ENCODE measurements around the gene TTC34. TPM values are rescaled to one million over a fixed set of nuclear protein-coding genes. Genes with fewer than 3 reads are reported as not detected.
"Not testable (repeated sequence)": the region's sequence is repeated elsewhere in the genome, so short reads cannot be mapped to it uniquely, and the experiment has no call there.

The TTC34 gene
- polyA plus RNA-seq, 1 of the 3 experiments (the other 2 are of a cell fraction), result 0.16 TPM

DNA sequence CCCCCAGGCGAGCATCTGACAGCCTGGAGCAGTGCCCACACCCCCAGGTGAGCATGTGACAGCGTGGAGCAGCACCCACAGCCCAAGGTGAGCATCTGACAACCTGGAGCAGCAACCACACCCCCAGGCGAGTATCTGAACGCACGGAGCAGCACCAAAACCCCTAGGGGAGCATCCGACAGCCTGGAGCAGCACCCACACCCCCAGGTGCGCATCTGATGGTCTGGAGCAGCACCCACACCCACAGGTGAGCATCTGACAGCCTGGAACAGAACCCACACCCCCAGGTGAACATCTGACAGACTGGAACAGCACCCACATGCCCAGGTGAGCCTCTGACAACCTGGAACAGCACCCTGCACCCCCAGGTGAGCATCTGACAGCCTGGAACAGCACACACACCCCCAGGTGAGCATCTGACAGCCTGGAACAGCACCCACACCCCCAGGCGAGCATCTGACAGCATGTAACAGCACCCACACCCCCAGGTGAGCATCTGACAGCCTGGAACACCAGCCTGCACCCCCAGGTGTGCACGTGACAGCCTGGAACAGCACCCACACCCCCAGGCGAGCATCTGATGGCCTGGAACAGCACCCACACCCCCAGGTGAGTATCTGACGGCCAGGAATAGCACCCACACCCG, 148.4 kb downstream of the TTC34 start:
- H3K9ac ChIP-seq; H3F3A ChIP-seq (replicated peaks; ENCODE audit: insufficient read depth); H3K36me3 ChIP-seq (replicated peaks in 1 of 2; ENCODE audit: control insufficient read depth in 1 of 2, insufficient read depth in 2 of 2, low read length in 1 of 2); H2AFZ ChIP-seq (ENCODE audit: low read depth); H3K27ac ChIP-seq (ENCODE audit: low read depth in 2 of 2, low read length in 1 of 2); H3K27me3 ChIP-seq (ENCODE audit: insufficient read depth); H3K4me1 ChIP-seq (ENCODE audit: control insufficient read depth in 1 of 2, insufficient read depth in 2 of 2, low read depth in 1 of 2, low read length in 1 of 2); H3K9me2 ChIP-seq; POLR2A ChIA-PET; H4K20me1 ChIP-seq (ENCODE audit: insufficient read depth); H3K4me3 ChIP-seq (ENCODE audit: low read depth in 2 of 2, low read length in 1 of 2); H3K9me3 ChIP-seq; CTCF ChIA-PET; DNase-seq; H3K4me2 ChIP-seq; H3K79me2 ChIP-seq (ENCODE audit: insufficient read depth): not testable (repeated sequence)
- WGBS (ENCODE audit: low lambda C conversion rate), result under 1% methylated on average over 12 of the region's 12 CpGs

DNA sequence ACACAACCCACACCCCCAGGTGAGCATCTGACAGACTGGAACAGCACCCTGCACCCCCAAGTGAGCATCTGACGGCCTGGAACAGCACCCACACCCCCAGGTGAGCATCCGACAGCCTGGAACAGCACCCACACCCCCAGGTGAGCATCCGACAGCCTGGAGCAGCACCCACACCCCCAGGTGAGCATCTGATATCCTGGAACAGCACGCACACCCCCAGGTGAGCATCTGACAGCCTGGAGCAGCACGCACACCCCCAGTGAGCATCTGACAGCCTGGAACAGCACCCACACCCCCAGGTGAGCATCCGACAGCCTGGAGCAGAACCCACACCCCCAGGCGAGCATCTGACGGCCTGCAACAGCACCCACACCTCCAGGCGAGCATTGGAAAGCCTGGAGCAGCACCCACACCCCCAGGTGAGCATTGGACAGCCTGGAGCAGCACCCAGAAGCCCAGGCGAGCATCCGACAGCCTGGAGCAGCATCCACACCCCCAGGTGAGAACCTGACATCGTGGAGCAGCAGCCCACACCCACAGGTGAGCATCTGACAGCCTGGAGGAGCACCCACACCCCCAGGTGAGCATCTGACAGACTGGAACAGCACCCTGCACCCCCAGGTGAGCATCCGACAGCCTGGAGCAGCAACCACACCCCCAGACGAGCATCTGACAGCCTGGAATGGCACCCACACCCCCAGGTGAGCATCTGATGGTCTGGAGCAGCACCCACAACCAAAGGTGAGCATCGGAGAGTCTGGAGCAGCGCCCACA, 149.2 kb downstream of the TTC34 start:
- POLR2A ChIA-PET; H3K79me2 ChIP-seq (ENCODE audit: insufficient read depth); CTCF ChIA-PET; H3K9me2 ChIP-seq; H2AFZ ChIP-seq (ENCODE audit: low read depth); DNase-seq; H3K36me3 ChIP-seq (replicated peaks in 1 of 2; ENCODE audit: control insufficient read depth in 1 of 2, insufficient read depth in 2 of 2, low read length in 1 of 2); H3F3A ChIP-seq (replicated peaks; ENCODE audit: insufficient read depth); H3K4me3 ChIP-seq (ENCODE audit: low read depth in 2 of 2, low read length in 1 of 2); H3K9me3 ChIP-seq; H3K27ac ChIP-seq (ENCODE audit: low read depth in 2 of 2, low read length in 1 of 2); H4K20me1 ChIP-seq (ENCODE audit: insufficient read depth); H3K4me2 ChIP-seq; H3K9ac ChIP-seq; H3K4me1 ChIP-seq (ENCODE audit: control insufficient read depth in 1 of 2, insufficient read depth in 2 of 2, low read depth in 1 of 2, low read length in 1 of 2); H3K27me3 ChIP-seq (ENCODE audit: insufficient read depth): not testable (repeated sequence)
- 3% methylated on average over 16 of the region's 16 CpGs for WGBS (ENCODE audit: low lambda C conversion rate)

DNA sequence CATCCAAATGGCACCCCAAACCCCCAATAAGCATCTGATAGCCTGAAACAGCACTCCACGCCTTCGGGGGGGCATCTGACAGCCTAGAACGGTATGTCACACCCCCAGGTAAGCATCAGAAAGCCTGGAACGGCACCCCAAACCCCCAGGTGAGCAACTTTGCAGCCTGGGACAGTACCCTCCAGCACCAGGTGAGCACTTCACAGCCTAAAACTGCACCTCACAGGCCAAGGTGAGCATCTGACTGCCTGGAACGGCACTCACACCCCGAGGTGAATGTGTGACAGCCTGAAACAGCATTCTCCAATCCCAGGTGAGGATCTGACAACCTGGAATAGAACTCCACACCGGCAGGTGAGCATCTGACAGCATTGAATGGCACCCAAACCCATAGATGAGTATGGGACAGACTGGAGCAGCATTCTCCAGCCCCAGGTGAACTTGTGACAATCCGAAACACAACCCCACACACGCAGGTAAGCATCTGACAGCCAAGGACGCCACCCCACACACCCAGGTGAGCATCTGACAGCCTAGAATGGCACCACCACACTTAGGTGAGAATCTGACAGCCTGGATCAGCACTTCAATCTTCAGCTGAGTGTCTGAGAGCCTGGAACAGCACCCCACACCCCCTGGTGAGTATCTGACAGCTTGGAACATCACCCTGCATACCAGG, 150.4 kb downstream of the TTC34 start:
- no peak for DNase-seq
- no peak overlapping the region for H3K27ac ChIP-seq (ENCODE audit: low read depth in 2 of 2, low read length in 1 of 2)
- H3K4me2 ChIP-seq, result no peak overlapping the region
- H4K20me1 ChIP-seq (ENCODE audit: insufficient read depth), result no peaks in the 10 kb centered on the region
- H3K9me2 ChIP-seq, result no peaks in the 10 kb centered on the region
- 0 out of 2 replicates have a peak, but pooled peaks cover 3% of the 10 kb centered on the region for H3K9me3 ChIP-seq
- no peaks in the 10 kb centered on the region for H3F3A ChIP-seq (replicated peaks; ENCODE audit: insufficient read depth)
- H3K9ac ChIP-seq, result no peak overlapping the region
- H2AFZ ChIP-seq (ENCODE audit: low read depth), result no peak overlapping the region
- H3K36me3 ChIP-seq (replicated peaks in 1 of 2; ENCODE audit: control insufficient read depth in 1 of 2, insufficient read depth in 2 of 2, low read length in 1 of 2), result no peaks in the 10 kb centered on the region
- H3K4me3 ChIP-seq (ENCODE audit: low read depth in 2 of 2, low read length in 1 of 2), result no peak overlapping the region
- no peaks in the 10 kb centered on the region for H3K27me3 ChIP-seq (ENCODE audit: insufficient read depth)
- 0% methylated on average over 6 of the region's 10 CpGs for WGBS (ENCODE audit: low lambda C conversion rate)
- no peaks in the 10 kb centered on the region for H3K79me2 ChIP-seq (ENCODE audit: insufficient read depth)
- ChIA-PET CTCF (no interaction called here), POLR2A (no interaction called here)
- H3K4me1 ChIP-seq (ENCODE audit: control insufficient read depth in 1 of 2, insufficient read depth in 2 of 2, low read depth in 1 of 2, low read length in 1 of 2), result no peaks in the 10 kb centered on the region
- no peak for TF ChIP-seq SIN3A (IDR thresholded peaks at IDR 0.05; ENCODE audit: borderline replicate concordance, low read depth, low read length)
- TF ChIP-seq CHD2 (IDR thresholded peaks at IDR 0.05; ENCODE audit: low read length, partially characterized antibody), result no peak
- TF ChIP-seq MAX (IDR thresholded peaks at IDR 0.05; ENCODE audit: low read depth), result no peak
- no peak for TF ChIP-seq MEF2A (IDR thresholded peaks at IDR 0.05; ENCODE audit: borderline replicate concordance, low read depth)
- TF ChIP-seq EP300 (IDR thresholded peaks at IDR 0.05; ENCODE audit: borderline replicate concordance in 1 of 2, low read depth in 1 of 2, low read length in 1 of 2), result no peak
- no peak for TF ChIP-seq RXRA (IDR thresholded peaks at IDR 0.05; ENCODE audit: borderline replicate concordance, low read depth)
